Measurements from ENCODE around the gene EMP2. TPM values are rescaled to one million over a fixed set of nuclear protein-coding genes. Genes with fewer than 3 reads are reported as not detected.

Gene EMP2
- total RNA-seq, 2 donors from 2014 or later = 107 to 111 TPM

Other genes with a start within 250 kb of the EMP2 start
- gene ATF7IP2, start 194.5 kb downstream of the EMP2 start, total RNA-seq = 1 to 10 TPM; 8.2 to 8.6 TPM
- gene TEKT5, start 114.3 kb upstream of the EMP2 start, total RNA-seq = under 1 TPM; 0.50 to 0.52 TPM
- gene NUBP1, start 163.2 kb upstream of the EMP2 start, total RNA-seq = 10 to 100 TPM; 24.2 to 29.3 TPM
- gene TVP23A, start 238.2 kb upstream of the EMP2 start, total RNA-seq = under 1 TPM in 1 of 2 donors, not detected in 1; 0.78 TPM